Muscle of leg (tissue), 11 donors: ENCODE data around the gene MSI2. TPM values are rescaled to one million over a fixed set of nuclear protein-coding genes. Genes with fewer than 3 reads are reported as not detected.

ENCODE experiments used
- DNase-seq: peaks from one replicate; pipeline ENCODE4 v3.0.0; 2013
- H3K27ac ChIP-seq: one replicate; pipeline ENCODE4 v1.5.1; 2013; ENCODE audit warnings: mild to moderate bottlenecking, low read length, control low read depth
- H3K27me3 ChIP-seq: one replicate; pipeline ENCODE4 v1.6.1; 2013; ENCODE audit warnings: low read length; ENCODE audit not compliant: control insufficient read depth, insufficient read depth
- H3K36me3 ChIP-seq: one replicate; pipeline ENCODE4 v1.6.1; 2013; ENCODE audit warnings: low read length; ENCODE audit not compliant: control insufficient read depth, insufficient read depth
- H3K4me1 ChIP-seq: one replicate; pipeline ENCODE4 v1.6.1; 2013; ENCODE audit warnings: low read length; ENCODE audit not compliant: control insufficient read depth, insufficient read depth
- H3K4me3 ChIP-seq: one replicate; pipeline ENCODE4 v1.5.1; 2013; ENCODE audit warnings: low read length, control low read depth
- H3K9me3 ChIP-seq: replicated peaks from 2 replicates; pipeline ENCODE4 v1.6.1; 2013; ENCODE audit warnings: low read depth, low read length; ENCODE audit not compliant: control insufficient read depth
- WGBS: methylation state at CpG from one replicate; pipeline ENCODE4 v1.1.5; 2013; ENCODE audit warnings: missing lambda C conversion rate; ENCODE audit not compliant: insufficient coverage; 5-methylcytosine and 5-hydroxymethylcytosine counted together
- polyA plus RNA-seq, 8 donors: library from polyadenylated mRNA; unstranded; fragments of 120-200 nt; gene quantifications; one replicate each; pipeline versions ENCODE4 v1.2.1 to v1.2.3, GENCODE V29; 2013; ENCODE audit warnings: inconsistent platforms in 1 of 8, low replicate concordance in 1 of 8; ENCODE audit not compliant: insufficient read length in 8 of 8, insufficient read depth in 1 of 8
- total RNA-seq: library from RNA; stranded (reverse); fragments of 120-200 nt; gene quantifications from one replicate; pipeline ENCODE4 v1.2.4, GENCODE V29; 2013

MSI2 gene
- total and polyA plus RNA-seq, 9 donors, result 21.5 to 32.0 (median 27.4) TPM

GRCh38 chr17:57286399-57287105 is 30.2 kb downstream of the MSI2 start:
- H3K36me3 ChIP-seq, result no peaks in the 10 kb centered on the region
- H3K9me3 ChIP-seq, result no peaks in the 10 kb centered on the region
- no peak overlapping the region for H3K27ac ChIP-seq
- H3K4me1 ChIP-seq, result peaks cover 58% of the 10 kb centered on the region
- DNase-seq, result no peak
- peaks cover 2% of the 10 kb centered on the region for H3K27me3 ChIP-seq
- H3K4me3 ChIP-seq, result no peak overlapping the region
- WGBS, result 68% methylated on average over 11 of the region's 17 CpGs

DNA sequence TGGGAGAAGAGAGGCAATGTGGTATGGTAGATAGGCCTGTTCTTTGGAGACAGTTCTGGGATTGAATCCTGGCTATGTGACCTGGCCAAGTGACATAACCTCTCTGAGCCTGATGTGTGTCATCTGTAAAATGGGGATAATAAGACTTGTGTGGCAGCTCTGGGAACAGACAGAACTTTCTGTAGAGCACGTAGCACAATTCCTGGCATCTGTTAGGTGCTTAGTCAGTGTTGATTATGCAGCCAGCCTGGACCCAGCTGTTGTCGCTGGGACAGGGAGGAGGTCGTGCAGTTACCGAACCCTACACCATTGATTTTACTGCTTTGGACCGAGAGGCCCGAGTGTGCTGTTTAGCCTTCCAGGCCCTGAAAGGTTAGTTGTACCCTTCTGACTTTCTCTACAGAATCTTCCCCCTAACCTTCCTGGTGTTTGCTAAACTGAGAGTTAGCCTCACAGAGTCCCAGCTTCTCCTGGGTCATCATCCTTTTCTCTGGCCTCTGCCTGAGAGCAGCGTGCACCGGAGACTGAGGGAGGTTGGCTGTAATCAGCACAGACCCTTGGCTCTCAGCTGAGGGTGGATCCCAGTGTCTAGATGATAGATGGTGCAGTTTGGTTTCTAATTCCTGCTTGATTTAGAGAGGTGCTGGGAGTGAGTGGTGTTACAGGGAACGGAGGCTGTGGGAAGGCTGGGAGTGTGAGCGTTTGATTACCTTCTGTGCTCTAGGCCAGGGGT is 31.9 kb downstream of the MSI2 start:
- DNase-seq, result peak; percentile 68
- peak overlapping the region; percentile 71 for H3K27ac ChIP-seq
- H3K27me3 ChIP-seq, result peaks cover 3% of the 10 kb centered on the region
- peaks cover 46% of the 10 kb centered on the region for H3K4me1 ChIP-seq
- H3K36me3 ChIP-seq, result no peaks in the 10 kb centered on the region
- no peaks in the 10 kb centered on the region for H3K9me3 ChIP-seq
- no peak overlapping the region for H3K4me3 ChIP-seq
- 61% methylated on average over 10 of the region's 10 CpGs for WGBS

DNA sequence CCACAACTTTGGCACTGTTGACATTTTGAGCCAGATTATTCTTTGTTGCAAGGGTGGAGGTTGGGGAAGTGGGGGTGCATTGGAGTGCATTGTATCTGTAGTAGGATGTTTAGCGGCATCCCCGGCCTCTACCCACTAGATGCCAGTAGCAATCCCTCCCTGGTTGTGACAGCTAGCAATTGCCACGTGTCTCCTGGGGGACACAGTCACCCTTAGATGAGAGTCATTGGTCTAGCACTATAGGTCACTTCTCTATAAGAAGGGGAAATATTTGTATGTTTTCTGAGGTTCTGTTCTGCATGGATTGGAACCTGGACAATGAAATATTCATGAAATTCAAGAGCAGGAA is 32.4 kb downstream of the MSI2 start:
- Histone ChIP-seq H3K27ac (peak overlapping the region; percentile 71), H3K27me3 (peaks cover 3% of the 10 kb centered on the region), H3K36me3 (no peaks in the 10 kb centered on the region), H3K4me1 (peaks cover 45% of the 10 kb centered on the region), H3K4me3 (no peak overlapping the region), H3K9me3 (no peaks in the 10 kb centered on the region)
- no CpG with 5 or more reads among the region's 3 CpGs for WGBS
- DNase-seq, result no peak

GRCh38 chr17:57289130-57289529 is 32.8 kb downstream of the MSI2 start:
- 43% methylated on average over 1 of the region's 5 CpGs for WGBS
- no peak for DNase-seq
- no peaks in the 10 kb centered on the region for H3K9me3 ChIP-seq
- H3K4me3 ChIP-seq, result no peak overlapping the region
- H3K27ac ChIP-seq, result no peak overlapping the region
- H3K4me1 ChIP-seq, result peaks cover 45% of the 10 kb centered on the region
- H3K27me3 ChIP-seq, result peaks cover 3% of the 10 kb centered on the region
- no peaks in the 10 kb centered on the region for H3K36me3 ChIP-seq

DNA sequence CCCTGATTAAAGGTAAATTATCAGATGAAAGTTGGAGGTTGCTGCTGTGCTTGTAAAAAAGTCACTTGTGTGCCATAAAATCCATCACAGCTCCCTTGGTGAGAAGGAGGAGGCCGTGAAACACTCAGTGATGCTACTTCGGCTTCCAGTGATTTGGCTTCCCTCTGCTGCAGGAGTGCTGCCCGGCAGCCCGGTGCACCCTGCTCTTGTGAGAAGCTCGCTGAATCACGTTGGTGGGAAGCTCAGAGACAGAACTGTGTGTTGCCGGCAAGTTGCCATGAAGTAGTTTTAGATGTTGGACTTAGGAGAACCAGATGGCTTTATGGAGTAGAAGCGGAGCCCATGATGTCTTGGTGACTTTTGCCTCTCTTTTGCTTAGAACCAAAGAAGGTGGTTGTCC is 33.3 kb downstream of the MSI2 start:
- Histone ChIP-seq H3K36me3 (no peaks in the 10 kb centered on the region), H3K27me3 (peaks cover 3% of the 10 kb centered on the region), H3K4me3 (no peak overlapping the region), H3K4me1 (peaks cover 46% of the 10 kb centered on the region), H3K9me3 (no peaks in the 10 kb centered on the region), H3K27ac (no peak overlapping the region)
- DNase-seq, result no peak
- WGBS, result 55% methylated on average over 3 of the region's 8 CpGs

DNA sequence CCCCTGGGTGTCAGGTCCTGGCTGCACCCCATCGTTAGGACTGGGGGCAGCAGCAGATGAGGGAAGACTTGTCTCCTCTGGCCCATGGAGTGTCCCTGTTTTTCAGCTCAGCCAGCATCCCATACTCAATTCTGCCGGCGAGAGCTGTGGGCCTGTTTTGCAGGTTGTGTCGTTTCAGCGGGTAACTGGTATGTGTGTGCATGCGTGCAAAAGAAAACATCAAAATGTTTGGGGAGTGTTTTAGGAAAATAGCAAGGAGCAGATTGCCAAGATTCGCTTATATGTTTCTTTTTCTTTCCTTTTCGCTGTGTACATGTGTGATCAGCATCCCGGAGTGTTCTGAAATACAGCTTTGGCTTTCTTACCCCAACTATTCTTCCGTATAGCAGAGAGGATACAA is 34.7 kb downstream of the MSI2 start:
- no peak overlapping the region for H3K4me3 ChIP-seq
- no peak for DNase-seq
- H3K9me3 ChIP-seq, result no peaks in the 10 kb centered on the region
- H3K27me3 ChIP-seq, result peaks cover 2% of the 10 kb centered on the region
- no peaks in the 10 kb centered on the region for H3K36me3 ChIP-seq
- 81% methylated on average over 3 of the region's 10 CpGs for WGBS
- peaks cover 41% of the 10 kb centered on the region for H3K4me1 ChIP-seq
- no peak overlapping the region for H3K27ac ChIP-seq

GRCh38 chr17:57292091-57292490 is 35.8 kb downstream of the MSI2 start:
- no peaks in the 10 kb centered on the region for H3K36me3 ChIP-seq
- no peak overlapping the region for H3K4me3 ChIP-seq
- 88% methylated on average over 5 of the region's 5 CpGs for WGBS
- H3K27me3 ChIP-seq, result peaks cover 2% of the 10 kb centered on the region
- H3K27ac ChIP-seq, result no peak overlapping the region
- DNase-seq, result no peak
- H3K4me1 ChIP-seq, result peaks cover 33% of the 10 kb centered on the region
- no peaks in the 10 kb centered on the region for H3K9me3 ChIP-seq

DNA sequence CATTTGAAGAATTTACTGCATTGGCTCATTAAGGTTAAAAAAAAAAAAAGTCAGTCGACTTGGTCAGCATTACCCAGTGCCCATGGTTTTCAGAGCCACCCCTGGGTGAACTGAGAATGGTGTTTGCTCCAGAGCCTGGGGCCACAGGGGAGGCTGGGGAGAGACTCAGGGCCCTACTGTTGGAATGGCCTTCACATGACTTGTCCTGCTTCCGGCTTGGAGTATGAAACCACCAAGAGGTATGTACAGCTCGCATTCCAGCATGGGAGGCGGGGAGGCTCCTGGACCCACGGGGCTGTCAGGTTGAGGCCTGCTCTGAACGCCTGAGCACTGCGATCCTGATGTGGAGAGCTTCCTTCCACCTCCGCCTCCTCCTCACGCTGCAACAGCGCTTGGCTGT is 36.8 kb downstream of the MSI2 start:
- Histone ChIP-seq H3K27ac (no peak overlapping the region), H3K36me3 (no peaks in the 10 kb centered on the region), H3K9me3 (peaks cover 2% of the 10 kb centered on the region), H3K27me3 (peaks cover 2% of the 10 kb centered on the region), H3K4me3 (no peak overlapping the region), H3K4me1 (peaks cover 23% of the 10 kb centered on the region)
- DNase-seq, result no peak
- 62% methylated on average over 6 of the region's 10 CpGs for WGBS

- DNase-seq, result no peak
- WGBS, result 66% methylated on average over 3 of the region's 7 CpGs
- H3K27ac ChIP-seq, result no peak overlapping the region
- H3K4me1 ChIP-seq, result peaks cover 13% of the 10 kb centered on the region
- H3K27me3 ChIP-seq, result peaks cover 2% of the 10 kb centered on the region
- H3K4me3 ChIP-seq, result no peak overlapping the region
- H3K36me3 ChIP-seq, result no peaks in the 10 kb centered on the region
- peaks cover 6% of the 10 kb centered on the region for H3K9me3 ChIP-seq
These were observed 37.8 kb downstream of the MSI2 start for GRCh38 chr17:57294101-57294500.

GRCh38 chr17:57294629-57295501 is 38.5 kb downstream of the MSI2 start:
- H3K27ac ChIP-seq, result no peak overlapping the region
- H3K4me1 ChIP-seq, result peaks cover 5% of the 10 kb centered on the region
- H3K4me3 ChIP-seq, result no peak overlapping the region
- WGBS, result 83% methylated on average over 4 of the region's 10 CpGs
- H3K27me3 ChIP-seq, result peaks cover 2% of the 10 kb centered on the region
- peaks cover 6% of the 10 kb centered on the region for H3K9me3 ChIP-seq
- H3K36me3 ChIP-seq, result no peaks in the 10 kb centered on the region
- no peak for DNase-seq
